ENCODE data around the gene SPON2.

SPON2 gene

GRCh38 chr4:1213336-1213995 lies 41.1 kb upstream of the SPON2 start:
- Histone ChIP-seq H3K4me3 (ENCODE audit: low read length) (no peak overlapping the region), H3K27me3 (ENCODE audit: control insufficient read depth, insufficient read depth, low read length) (no peaks in the 10 kb centered on the region), H3K9me3 (ENCODE audit: control insufficient read depth, low read length) (no peaks in the 10 kb centered on the region), H3K4me1 (ENCODE audit: control insufficient read depth, insufficient read depth, low read length) (peaks cover 24% of the 10 kb centered on the region), H3K36me3 (ENCODE audit: control insufficient read depth, insufficient read depth, low read length) (peaks cover 11% of the 10 kb centered on the region), H3K9ac (ENCODE audit: low read length) (no peak overlapping the region)

GRCh38 chr4:1212546-1213335 lies 40.4 kb upstream of the SPON2 start:
- Histone ChIP-seq H3K36me3 (ENCODE audit: control insufficient read depth, insufficient read depth, low read length) (peaks cover 11% of the 10 kb centered on the region), H3K4me1 (ENCODE audit: control insufficient read depth, insufficient read depth, low read length) (peaks cover 31% of the 10 kb centered on the region), H3K9ac (ENCODE audit: low read length) (no peak overlapping the region), H3K9me3 (ENCODE audit: control insufficient read depth, low read length) (no peaks in the 10 kb centered on the region), H3K27me3 (ENCODE audit: control insufficient read depth, insufficient read depth, low read length) (no peaks in the 10 kb centered on the region), H3K4me3 (ENCODE audit: low read length) (no peak overlapping the region)

GRCh38 chr4:1211891-1212545 lies 39.6 kb upstream of the SPON2 start:
- Histone ChIP-seq H3K4me3 (ENCODE audit: low read length) (no peak overlapping the region), H3K4me1 (ENCODE audit: control insufficient read depth, insufficient read depth, low read length) (peaks cover 38% of the 10 kb centered on the region), H3K9ac (ENCODE audit: low read length) (no peak overlapping the region), H3K9me3 (ENCODE audit: control insufficient read depth, low read length) (no peaks in the 10 kb centered on the region), H3K36me3 (ENCODE audit: control insufficient read depth, insufficient read depth, low read length) (peaks cover 11% of the 10 kb centered on the region), H3K27me3 (ENCODE audit: control insufficient read depth, insufficient read depth, low read length) (no peaks in the 10 kb centered on the region)

- Histone ChIP-seq H3K27me3 (ENCODE audit: control insufficient read depth, insufficient read depth, low read length) (no peaks in the 10 kb centered on the region), H3K36me3 (ENCODE audit: control insufficient read depth, insufficient read depth, low read length) (peaks cover 11% of the 10 kb centered on the region), H3K9ac (ENCODE audit: low read length) (no peak overlapping the region), H3K4me3 (ENCODE audit: low read length) (no peak overlapping the region), H3K9me3 (ENCODE audit: control insufficient read depth, low read length) (no peaks in the 10 kb centered on the region), H3K4me1 (ENCODE audit: control insufficient read depth, insufficient read depth, low read length) (peaks cover 42% of the 10 kb centered on the region)
Measured at GRCh38 chr4:1211371-1211770, 39.0 kb upstream of the SPON2 start.

GRCh38 chr4:1210971-1211370 lies 38.6 kb upstream of the SPON2 start:
- Histone ChIP-seq H3K36me3 (ENCODE audit: control insufficient read depth, insufficient read depth, low read length) (peaks cover 11% of the 10 kb centered on the region), H3K9ac (ENCODE audit: low read length) (no peak overlapping the region), H3K4me3 (ENCODE audit: low read length) (no peak overlapping the region), H3K4me1 (ENCODE audit: control insufficient read depth, insufficient read depth, low read length) (peaks cover 44% of the 10 kb centered on the region), H3K9me3 (ENCODE audit: control insufficient read depth, low read length) (no peaks in the 10 kb centered on the region), H3K27me3 (ENCODE audit: control insufficient read depth, insufficient read depth, low read length) (no peaks in the 10 kb centered on the region)

GRCh38 chr4:1210241-1210841 lies 38.0 kb upstream of the SPON2 start:
- no peaks in the 10 kb centered on the region for H3K27me3 ChIP-seq (ENCODE audit: control insufficient read depth, insufficient read depth, low read length)
- H3K36me3 ChIP-seq (ENCODE audit: control insufficient read depth, insufficient read depth, low read length), result peaks cover 11% of the 10 kb centered on the region
- H3K9ac ChIP-seq (ENCODE audit: low read length), result no peak overlapping the region
- peaks cover 51% of the 10 kb centered on the region for H3K4me1 ChIP-seq (ENCODE audit: control insufficient read depth, insufficient read depth, low read length)
- no peak overlapping the region for H3K4me3 ChIP-seq (ENCODE audit: low read length)
- H3K9me3 ChIP-seq (ENCODE audit: control insufficient read depth, low read length), result no peaks in the 10 kb centered on the region

GRCh38 chr4:1209821-1210220 lies 37.4 kb upstream of the SPON2 start:
- Histone ChIP-seq H3K4me1 (ENCODE audit: control insufficient read depth, insufficient read depth, low read length) (peaks cover 56% of the 10 kb centered on the region), H3K9ac (ENCODE audit: low read length) (no peak overlapping the region), H3K9me3 (ENCODE audit: control insufficient read depth, low read length) (no peaks in the 10 kb centered on the region), H3K4me3 (ENCODE audit: low read length) (no peak overlapping the region), H3K36me3 (ENCODE audit: control insufficient read depth, insufficient read depth, low read length) (peaks cover 11% of the 10 kb centered on the region), H3K27me3 (ENCODE audit: control insufficient read depth, insufficient read depth, low read length) (no peaks in the 10 kb centered on the region)

GRCh38 chr4:1208970-1209704 lies 36.8 kb upstream of the SPON2 start:
- Histone ChIP-seq H3K9me3 (ENCODE audit: control insufficient read depth, low read length) (no peaks in the 10 kb centered on the region), H3K4me1 (ENCODE audit: control insufficient read depth, insufficient read depth, low read length) (peaks cover 63% of the 10 kb centered on the region), H3K4me3 (ENCODE audit: low read length) (no peak overlapping the region), H3K27me3 (ENCODE audit: control insufficient read depth, insufficient read depth, low read length) (no peaks in the 10 kb centered on the region), H3K36me3 (ENCODE audit: control insufficient read depth, insufficient read depth, low read length) (peaks cover 11% of the 10 kb centered on the region), H3K9ac (ENCODE audit: low read length) (no peak overlapping the region)

- Histone ChIP-seq H3K9me3 (ENCODE audit: control insufficient read depth, low read length) (no peaks in the 10 kb centered on the region), H3K4me1 (ENCODE audit: control insufficient read depth, insufficient read depth, low read length) (peaks cover 65% of the 10 kb centered on the region), H3K9ac (ENCODE audit: low read length) (no peak overlapping the region), H3K27me3 (ENCODE audit: control insufficient read depth, insufficient read depth, low read length) (no peaks in the 10 kb centered on the region), H3K4me3 (ENCODE audit: low read length) (no peak overlapping the region), H3K36me3 (ENCODE audit: control insufficient read depth, insufficient read depth, low read length) (peaks cover 11% of the 10 kb centered on the region)
Measured at GRCh38 chr4:1208266-1208961, 36.0 kb upstream of the SPON2 start.

GRCh38 chr4:1207603-1208265 lies 35.4 kb upstream of the SPON2 start:
- peaks cover 65% of the 10 kb centered on the region for H3K4me1 ChIP-seq (ENCODE audit: control insufficient read depth, insufficient read depth, low read length)
- H3K9me3 ChIP-seq (ENCODE audit: control insufficient read depth, low read length), result no peaks in the 10 kb centered on the region
- H3K9ac ChIP-seq (ENCODE audit: low read length), result no peak overlapping the region
- peaks cover 9% of the 10 kb centered on the region for H3K36me3 ChIP-seq (ENCODE audit: control insufficient read depth, insufficient read depth, low read length)
- H3K27me3 ChIP-seq (ENCODE audit: control insufficient read depth, insufficient read depth, low read length), result no peaks in the 10 kb centered on the region
- no peak overlapping the region for H3K4me3 ChIP-seq (ENCODE audit: low read length)

GRCh38 chr4:1207157-1207470 lies 34.7 kb upstream of the SPON2 start:
- H3K4me1 ChIP-seq (ENCODE audit: control insufficient read depth, insufficient read depth, low read length), result peaks cover 67% of the 10 kb centered on the region
- H3K9ac ChIP-seq (ENCODE audit: low read length), result no peak overlapping the region
- H3K4me3 ChIP-seq (ENCODE audit: low read length), result no peak overlapping the region
- no peaks in the 10 kb centered on the region for H3K9me3 ChIP-seq (ENCODE audit: control insufficient read depth, low read length)
- H3K36me3 ChIP-seq (ENCODE audit: control insufficient read depth, insufficient read depth, low read length), result peaks cover 4% of the 10 kb centered on the region
- H3K27me3 ChIP-seq (ENCODE audit: control insufficient read depth, insufficient read depth, low read length), result no peaks in the 10 kb centered on the region

Measured in mucosa of stomach (tissue), 1 donor.